ENCODE measurements around the gene CACNA1D. TPM values are rescaled to one million over a fixed set of nuclear protein-coding genes. Genes with fewer than 3 reads are reported as not detected.

The CACNA1D gene
- total RNA-seq, 1 donor from 2014 or later, result not detected

GRCh38 chr3:53833053-53833645 is 338.7 kb downstream of the CACNA1D start:
- no peak for DNase-seq

GRCh38 chr3:53833700-53834099 is 339.3 kb downstream of the CACNA1D start:
- DNase-seq, result no peak

DNA sequence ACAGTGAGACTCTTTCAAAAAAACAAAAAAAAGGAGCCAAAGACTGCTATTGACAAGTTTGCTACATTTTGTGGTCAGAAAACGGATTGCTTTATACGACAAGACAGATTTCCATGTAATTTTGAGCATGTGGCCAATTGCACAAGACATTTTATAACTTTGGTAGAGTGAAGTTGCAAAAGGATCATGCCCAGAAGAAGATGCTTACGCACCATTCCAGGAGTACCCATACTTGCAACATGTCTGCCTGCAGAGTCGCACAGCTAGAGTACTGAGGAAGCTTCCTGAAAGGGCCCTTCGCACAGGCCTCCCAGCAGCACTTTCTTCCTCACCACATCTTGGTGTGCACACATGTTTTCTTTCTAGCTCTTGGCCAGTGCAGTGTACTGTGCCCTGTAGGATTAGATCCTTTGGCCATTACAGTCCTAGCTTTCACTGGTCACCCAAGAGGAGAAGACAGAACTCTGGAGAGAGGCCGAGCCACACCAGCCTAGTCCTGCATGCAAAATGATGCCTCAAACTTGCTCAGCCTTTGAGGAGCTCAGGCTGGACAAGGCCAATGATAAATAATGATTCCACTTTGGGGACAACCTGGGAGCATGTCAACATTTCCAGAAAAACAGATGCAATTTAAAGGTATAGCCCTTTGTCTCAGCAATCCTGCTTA is 340.2 kb downstream of the CACNA1D start:
- no peak for DNase-seq

- DNase-seq, result no peak
These were observed 340.8 kb downstream of the CACNA1D start for GRCh38 chr3:53835257-53835656.

DNA sequence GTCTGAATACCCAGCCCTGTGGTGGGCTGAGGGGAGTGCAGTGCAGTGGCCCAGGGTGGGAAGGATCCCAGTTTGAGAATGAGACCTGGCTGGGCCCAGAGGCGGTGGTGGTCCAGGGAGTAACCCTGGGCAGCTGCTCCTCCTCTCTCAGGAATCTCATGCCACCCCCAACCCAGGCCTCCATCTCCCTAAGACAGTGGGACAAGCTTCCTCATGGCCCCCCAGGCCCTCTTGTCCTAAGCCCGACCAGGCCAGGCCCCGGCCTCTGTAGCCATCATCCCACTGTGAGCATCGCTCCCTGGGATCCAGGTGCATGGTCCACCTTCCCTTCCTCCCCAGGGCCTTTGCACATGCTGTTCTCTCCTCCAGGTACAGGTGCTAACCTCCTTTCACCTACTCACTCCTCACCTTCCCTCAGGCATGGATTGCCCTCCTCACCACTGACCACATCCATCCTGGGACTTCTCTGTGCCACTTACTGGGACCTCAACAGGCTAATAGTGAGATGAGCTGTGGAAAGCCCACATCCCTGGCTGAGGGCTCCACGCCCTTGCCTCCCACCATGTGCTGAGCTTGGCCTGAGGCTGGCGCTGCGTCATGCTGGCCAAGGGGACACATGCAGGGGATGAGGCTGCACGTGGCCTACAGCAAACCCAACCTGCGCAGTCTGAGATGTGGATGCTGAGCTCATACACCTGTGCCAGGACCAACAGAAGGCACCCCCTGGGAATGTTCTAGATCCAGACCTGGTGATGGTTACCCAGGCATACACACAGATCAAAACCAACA is 341.9 kb downstream of the CACNA1D start:
- DNase-seq, result no peak

DNA sequence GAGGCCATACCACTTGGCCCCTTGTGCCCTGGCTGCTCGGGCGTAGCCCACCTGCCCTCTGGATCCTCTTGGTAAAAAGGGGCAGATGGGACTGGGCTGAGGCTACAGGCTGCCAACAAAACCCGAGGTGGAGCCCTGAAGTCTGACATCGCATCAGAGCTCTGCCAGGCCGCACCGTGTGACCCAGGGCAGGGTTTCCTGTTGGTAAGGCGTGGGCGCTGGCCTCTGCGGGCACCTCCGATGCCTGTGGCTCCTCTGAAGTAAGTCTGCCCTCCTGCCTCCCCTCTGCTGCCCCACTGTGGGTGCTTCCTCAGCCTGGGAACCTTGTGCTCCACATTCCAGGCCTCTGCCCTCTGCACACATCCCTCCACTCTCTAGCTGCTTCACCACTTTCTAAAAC is 342.9 kb downstream of the CACNA1D start:
- DNase-seq, result no peak

- no peak for DNase-seq
These were observed 346.9 kb downstream of the CACNA1D start for GRCh38 chr3:53841296-53841695.

GRCh38 chr3:53842436-53843194 is 348.2 kb downstream of the CACNA1D start:
- DNase-seq, result peak; percentile 10

- no peak for DNase-seq
These were observed 349.1 kb downstream of the CACNA1D start for GRCh38 chr3:53843195-53844177.

- no peak for DNase-seq
These were observed 350.1 kb downstream of the CACNA1D start for GRCh38 chr3:53844262-53845102.

DNA sequence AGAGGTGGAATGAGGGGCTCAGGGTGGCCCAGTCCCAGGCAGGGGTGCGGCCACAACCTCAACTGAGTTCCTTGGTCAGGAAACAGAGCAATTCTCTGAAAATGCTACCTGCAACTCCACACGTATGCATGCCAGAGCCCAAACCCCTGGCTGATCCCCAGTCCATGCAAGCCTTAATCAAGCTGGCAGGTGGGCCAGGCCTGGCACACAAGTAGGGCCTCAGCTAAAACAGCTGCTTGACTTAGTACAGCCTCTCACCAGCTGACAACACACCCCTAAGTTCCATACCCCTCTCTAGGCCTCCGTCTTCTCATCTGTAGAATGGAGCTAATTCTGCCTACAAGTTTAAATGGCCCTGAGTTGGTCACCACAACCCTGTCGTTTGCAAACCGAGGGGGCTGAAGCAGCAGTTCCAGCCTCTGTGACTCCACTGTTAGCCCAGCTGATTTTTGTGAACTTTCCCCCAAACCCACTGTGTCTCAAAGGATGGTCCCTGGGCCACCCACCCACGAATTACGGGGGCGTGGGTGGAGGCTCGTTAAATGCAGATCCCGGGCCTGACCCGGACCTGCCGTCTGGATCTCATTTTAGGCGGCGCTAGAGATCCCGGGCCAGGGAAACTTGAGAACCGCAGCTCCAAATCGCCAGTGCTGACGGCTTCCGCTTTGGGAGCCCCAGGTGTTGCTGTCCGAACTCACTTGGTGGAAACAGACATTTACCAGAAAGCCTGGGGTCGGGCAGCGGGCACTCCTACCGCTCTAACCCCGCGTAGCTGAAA is 350.9 kb downstream of the CACNA1D start:
- peak; percentile 34 for DNase-seq

- no peak for DNase-seq
These were observed 351.4 kb downstream of the CACNA1D start for GRCh38 chr3:53845881-53846133.

DNA sequence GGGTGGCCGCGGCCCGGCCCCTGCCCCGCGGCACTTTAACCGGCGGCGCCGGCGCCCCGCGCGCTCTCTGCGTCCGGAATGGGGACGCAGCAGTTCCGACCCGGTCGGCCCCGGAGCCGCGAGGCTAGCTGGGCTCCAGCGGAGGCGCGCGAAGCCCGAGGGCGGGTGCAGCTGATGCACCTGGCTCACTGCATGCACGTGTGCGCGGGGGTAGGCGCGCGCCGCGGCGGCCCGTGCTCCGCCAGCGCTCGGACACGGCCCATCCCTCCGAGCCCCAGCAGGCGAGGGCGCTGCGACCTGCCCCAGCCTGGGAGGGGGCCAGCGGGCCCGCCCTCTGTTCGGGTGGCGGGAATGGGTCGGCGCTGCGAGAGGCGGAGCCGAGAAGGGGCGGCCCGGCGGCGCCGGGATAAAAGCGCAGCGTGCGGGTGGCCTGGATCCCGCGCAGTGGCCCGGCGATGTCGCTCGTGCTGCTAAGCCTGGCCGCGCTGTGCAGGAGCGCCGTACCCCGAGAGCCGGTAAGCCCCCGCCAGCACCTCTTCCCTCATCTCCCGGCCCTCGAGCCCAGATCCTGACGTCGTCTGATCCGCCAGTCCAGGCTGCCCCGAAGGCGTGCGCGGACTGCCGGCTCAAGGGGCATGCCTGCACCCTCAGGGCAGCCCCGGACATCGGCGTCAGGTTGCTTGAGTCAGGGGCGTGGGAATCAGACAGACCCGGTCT is 351.9 kb downstream of the CACNA1D start, which contains the start of the genes CHDH and IL17RB:
CHDH (minus strand) TSS at position 286 of the 717 bp plus-strand sequence. CDS start 22,411 bp downstream, outside the sequence.
IL17RB (plus strand) TSS at position 435 of the 717 bp plus-strand sequence; CDS start at position 456, 21 bp downstream.
- peak; percentile 19 for DNase-seq

- no peak for DNase-seq
These were observed 352.4 kb downstream of the CACNA1D start for GRCh38 chr3:53846851-53847155.

GRCh38 chr3:53849916-53850315 is 355.5 kb downstream of the CACNA1D start:
- no peak for DNase-seq

DNA sequence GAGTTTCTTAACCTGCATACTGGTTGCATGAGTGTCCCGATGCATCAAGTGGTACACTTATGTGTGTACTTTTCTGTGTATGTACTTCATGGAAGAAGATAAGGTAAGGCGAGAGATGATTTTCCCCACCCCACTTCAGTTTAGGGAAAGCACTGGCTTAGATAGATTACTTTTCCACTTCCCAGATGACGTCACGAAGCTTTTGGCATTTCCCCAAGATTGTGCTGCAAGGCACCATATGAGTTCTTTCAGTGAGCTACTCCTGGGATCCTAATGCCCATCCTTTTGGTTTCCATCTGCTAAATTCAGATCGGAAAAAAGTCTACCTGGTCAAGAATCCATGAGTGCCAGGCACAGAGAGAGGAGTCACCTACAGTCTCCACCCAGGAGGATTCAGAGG is 356.5 kb downstream of the CACNA1D start:
- peak; percentile 32 for DNase-seq

DNA sequence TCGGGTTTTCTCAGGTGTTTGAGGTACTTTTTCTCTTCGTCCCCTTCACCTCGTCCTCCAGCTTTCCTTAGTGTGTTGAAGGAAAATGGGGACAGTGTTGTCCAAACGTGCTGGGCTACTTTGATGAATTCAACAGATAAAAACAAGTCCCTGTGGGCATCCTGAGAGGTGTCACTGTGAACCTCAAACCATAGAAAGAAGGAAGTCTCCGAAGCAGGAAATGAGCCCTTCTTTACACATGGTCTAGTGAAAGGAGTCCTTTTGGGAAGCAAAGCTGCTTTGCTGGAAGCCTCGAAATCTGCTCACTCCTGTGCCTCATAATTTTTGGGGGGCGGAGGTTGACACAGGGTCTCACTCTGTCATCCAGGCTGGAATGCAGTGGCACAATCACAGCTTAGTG is 362.6 kb downstream of the CACNA1D start:
- no peak for DNase-seq

DNA sequence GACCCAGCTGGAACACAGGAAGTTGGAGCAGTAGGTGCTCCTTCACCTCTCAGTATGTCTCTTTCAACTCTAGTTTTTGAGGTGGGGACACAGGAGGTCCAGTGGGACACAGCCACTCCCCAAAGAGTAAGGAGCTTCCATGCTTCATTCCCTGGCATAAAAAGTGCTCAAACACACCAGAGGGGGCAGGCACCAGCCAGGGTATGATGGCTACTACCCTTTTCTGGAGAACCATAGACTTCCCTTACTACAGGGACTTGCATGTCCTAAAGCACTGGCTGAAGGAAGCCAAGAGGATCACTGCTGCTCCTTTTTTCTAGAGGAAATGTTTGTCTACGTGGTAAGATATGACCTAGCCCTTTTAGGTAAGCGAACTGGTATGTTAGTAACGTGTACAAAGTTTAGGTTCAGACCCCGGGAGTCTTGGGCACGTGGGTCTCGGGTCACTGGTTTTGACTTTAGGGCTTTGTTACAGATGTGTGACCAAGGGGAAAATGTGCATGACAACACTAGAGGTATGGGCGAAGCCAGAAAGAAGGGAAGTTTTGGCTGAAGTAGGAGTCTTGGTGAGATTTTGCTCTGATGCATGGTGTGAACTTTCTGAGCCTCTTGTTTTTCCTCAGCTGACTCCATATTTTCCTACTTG is 363.8 kb downstream of the CACNA1D start:
- no peak for DNase-seq

DNA sequence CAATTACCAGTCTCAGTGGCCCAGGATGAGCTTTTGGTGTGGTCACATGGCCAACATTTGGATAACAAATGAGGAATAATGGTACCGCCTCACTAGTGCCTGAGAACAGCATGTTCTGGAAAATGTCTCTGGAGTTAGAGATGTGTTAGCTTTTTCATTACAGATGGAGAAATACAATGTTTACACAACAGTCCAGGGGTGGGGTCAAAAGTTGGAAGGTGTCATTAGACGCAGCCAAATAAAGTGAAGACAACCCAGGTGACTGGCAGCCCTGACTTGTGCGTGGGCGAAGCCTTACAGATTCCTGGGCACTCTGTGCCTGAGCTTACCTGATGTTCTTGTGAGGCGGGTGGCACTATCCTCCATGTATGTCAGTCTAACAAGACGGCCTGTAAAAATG is 364.8 kb downstream of the CACNA1D start:
- DNase-seq, result no peak

Data from dermis blood vessel endothelial cell (primary cell).